GM18498 (cell line): Measurements from ENCODE around the gene AP1AR.
A peak's percentile ranks its signal among the peaks of the same experiment; 100 is the strongest.
"Not testable (repeated sequence)": the region's sequence is repeated elsewhere in the genome, so short reads cannot be mapped to it uniquely, and the experiment has no call there.

Experiments used
- ATAC-seq: cut with Tn5 transposase; IDR thresholded peaks from one replicate; pipeline ENCODE4 v1.9.1; 2021; ENCODE audit warnings: mild to moderate bottlenecking, moderate library complexity; ENCODE audit not compliant: unreplicated experiment

Gene AP1AR

DNA sequence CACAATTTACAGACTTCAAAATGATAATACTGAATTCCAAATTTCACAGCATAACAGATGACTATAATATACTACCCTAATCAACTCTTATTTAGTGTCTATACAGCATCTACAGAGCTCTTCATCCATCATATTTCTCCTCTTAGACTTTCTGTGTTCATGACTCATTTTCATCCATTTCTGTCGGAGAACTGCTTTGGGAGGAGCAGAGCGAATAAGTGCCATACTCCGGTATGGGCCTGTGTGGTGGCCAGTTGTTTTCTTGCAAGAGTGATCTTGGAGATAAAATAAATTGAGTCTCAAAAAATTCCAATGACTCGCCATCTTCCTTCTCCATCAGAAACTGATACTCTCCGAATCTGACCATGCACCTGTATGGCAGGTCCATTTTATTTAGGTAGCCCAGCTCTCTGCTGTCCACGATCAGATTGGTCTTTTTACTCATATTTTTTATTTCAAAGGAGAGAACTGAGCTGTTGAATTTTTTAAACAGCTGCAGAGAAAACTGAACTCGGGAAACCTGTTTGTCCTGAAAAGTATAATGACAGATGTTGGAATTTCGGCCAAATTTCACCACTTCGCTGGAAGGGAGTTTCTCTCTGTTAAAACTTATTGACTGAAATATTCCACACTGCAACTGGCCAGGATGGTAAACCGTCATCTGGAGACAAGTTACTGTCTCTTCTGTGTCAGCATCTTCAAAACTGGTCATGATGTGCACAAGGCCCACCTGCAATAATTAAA lies 46.3 kb downstream of the AP1AR start:
- no peak for ATAC-seq

DNA sequence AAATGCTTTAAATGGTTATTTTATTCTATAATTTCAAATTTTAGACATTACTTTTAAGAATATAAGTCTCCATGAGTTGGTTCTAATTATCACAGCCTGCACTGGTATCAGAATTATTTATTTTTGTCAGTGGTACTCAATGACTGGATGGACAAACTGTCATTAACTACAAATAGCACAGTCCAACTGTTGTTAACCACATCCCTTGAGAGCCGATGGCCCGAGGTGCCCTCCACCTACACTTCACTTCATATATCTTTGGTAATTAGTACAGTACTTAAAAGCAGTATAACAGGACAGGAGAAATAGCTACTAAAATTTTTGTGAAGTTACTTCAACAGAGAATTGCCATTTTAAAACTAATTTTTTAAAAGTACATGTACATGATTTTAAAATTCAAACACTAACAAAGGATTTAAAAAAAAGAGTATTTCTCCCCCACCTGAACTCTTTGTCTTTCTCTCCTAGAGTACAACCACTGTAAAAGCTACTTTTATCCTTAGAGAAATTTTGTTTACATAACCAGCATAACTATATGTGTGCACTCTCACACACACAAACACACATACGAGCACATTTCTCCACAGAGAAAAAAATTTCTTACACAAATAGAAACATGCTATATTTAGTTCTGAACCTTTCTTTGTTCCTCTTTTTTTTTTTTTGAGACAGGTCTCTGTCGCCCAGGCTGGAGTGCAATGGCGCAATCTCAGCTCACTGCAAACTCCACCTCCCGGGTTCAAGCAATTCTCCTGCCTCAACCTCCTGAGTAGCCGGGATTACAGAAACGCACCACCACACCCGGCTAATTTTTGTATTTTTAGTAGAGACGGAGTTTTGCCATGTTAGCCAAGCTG lies 47.7 kb downstream of the AP1AR start:
- peak; percentile 69 for ATAC-seq

- ATAC-seq, result peak; percentile 11
Measured at GRCh38 chr4:112279882-112280315, 48.3 kb downstream of the AP1AR start.

DNA sequence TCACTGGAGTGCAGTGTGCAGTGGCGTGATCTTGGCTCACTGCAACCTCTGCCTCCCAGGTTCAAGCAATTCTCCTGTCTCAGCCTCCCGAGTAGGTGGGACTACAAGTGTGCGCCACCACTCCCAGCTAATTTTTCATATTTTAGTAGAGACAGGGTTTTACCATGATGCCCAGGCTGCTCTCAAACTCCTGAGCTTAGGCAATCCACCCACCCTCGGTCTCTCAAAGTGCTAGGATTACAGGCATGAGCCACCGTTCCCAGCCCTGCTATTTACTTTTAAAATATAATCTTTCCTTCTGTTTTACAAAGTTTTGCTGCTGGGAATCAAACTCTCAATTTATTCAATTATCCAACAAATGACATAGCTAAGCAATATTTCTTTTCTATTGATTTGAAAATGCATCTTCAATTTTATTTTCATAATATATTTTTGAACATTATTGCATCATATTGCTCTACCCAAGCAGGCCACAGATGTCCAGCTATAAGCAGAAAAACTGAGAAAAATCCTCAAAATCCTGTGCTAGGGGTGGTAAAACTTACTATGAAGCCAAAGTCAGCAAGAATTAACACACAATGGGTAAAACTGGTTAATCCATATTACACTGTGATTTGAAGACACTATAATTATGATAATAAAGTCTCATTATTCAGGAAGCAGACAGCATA lies 48.9 kb downstream of the AP1AR start:
- no peak for ATAC-seq

- not testable (repeated sequence) for ATAC-seq
Measured at GRCh38 chr4:112281895-112282398, 50.4 kb downstream of the AP1AR start.

DNA sequence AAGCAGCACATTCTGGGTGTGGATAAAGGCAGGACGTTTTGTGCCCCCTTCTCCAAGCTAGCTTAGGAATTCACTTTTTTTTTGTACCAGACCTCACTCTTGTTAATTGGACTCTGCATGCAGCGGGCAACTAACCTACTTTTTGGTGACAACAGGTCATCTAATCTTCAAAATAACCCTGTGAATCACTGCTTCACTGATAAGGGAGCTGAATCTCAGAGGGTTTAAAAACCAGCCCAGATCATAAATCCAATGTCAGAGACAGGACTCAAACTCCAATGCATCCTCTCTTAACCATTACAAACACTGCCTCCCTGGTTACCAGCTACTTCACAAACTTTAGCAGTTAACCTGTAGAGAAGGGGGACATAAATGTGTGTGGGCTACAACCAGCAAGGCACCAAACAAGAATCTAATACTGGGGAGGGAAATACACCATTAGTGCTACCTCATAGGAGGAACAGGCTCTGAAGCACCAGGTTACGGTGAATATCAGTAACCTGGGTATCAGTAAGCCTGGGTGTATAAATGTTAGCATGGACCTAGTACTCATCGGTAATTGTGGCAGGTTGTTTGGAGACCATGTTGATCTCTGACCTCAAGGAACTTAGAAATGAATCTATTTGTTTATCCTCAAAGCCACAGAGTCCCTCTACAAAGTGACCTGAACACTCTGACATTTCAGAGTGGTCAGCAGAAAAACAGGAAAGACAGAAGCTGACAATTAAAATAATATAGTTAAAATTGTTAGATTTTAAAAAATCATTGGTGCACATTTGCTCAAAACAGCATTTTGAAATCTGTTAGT lies 51.5 kb downstream of the AP1AR start:
- no peak for ATAC-seq

- ATAC-seq, result no peak
Measured at GRCh38 chr4:112284166-112284565, 52.6 kb downstream of the AP1AR start.

- no peak for ATAC-seq
Measured at GRCh38 chr4:112284662-112285411, 53.2 kb downstream of the AP1AR start.

- ATAC-seq, result peak; percentile 17
Measured at GRCh38 chr4:112287258-112287989, 55.8 kb downstream of the AP1AR start.

DNA sequence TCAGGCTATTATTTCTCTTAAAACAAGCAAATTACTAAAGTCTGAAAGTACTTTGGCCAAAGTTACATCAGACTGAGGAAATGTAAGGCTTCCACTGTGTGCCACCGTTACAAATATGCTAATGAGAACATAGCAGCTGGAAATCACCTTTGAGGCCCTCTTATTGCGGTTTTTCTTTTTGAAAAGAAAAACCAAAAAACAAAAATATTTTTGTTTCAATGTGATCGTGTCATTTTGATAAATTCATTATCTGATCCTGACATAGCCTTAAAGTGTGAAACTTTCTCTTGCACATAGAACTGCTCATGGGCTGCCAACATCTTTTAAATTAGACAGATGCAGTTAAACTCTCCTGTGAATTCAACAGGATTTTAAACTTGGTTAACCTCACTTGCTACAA lies 56.9 kb downstream of the AP1AR start:
- peak; percentile 25 for ATAC-seq

- no peak for ATAC-seq
Measured at GRCh38 chr4:112289407-112290253, 58.0 kb downstream of the AP1AR start.

DNA sequence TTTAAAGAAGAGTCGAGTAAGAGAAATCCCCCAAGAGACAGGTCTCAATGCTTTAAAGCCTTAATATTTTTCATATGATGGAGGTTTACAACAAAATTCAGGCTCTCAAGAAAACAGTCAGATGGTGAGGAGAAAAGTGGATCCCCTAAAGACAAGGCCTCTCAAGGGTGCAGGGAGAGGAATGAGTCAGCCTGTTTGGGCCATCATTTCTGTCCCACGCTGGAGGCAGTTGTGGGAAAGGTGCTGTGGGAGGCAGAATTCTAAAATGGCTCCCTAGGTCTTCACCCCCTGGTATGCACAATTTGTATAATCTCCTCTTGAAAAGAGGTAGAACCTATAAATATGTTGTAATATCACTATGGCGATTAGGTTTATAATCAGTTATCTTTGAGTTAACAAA lies 58.8 kb downstream of the AP1AR start:
- no peak for ATAC-seq

DNA sequence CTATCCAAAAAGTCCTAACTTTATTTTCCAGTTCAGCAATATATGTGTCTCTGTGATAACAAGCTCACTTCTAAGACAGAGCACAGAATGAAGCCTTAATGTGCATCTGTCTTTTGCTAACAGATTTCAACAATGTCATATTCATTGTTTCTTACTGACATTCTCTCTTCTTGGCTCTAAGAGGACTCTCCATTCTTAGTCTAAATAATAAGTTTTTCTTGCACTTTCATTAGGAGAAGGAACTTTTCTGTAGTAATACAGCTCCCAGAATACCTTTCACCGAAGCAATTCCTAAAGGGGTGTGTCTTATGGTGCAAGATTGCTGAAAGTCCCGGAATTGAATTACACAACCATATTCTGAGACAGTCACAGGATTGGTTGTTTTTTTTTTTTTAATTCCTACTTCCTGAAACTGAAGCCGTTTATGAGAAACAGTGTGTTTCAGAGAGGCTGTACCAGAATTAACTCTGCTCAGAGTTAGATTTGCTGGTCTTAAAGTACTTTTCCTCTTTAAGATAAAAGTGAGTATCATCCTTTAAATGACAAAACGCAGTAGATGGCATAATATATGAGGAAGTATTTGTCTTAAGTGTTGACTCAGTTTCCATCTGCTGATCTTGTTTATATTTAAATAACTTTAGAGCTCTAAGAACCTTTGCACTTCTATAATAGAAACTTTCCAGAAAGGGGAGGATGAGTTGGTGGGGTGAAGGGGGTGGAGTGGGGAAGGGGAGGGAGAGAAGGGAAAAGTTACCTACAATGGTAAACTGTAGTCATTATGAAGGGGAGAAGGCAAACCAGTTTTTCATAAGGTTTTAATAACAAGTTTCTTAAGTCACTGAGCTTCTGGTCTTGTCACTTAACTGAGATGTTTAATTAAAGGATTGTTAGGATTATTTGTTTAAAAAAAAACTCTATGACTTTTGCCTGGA lies 65.6 kb downstream of the AP1AR start, which contains the start of gene ALPK1:
TSS of gene ALPK1 (plus strand) at position 421 of the 932 bp plus-strand sequence.
- ATAC-seq, result peak; percentile 83

DNA sequence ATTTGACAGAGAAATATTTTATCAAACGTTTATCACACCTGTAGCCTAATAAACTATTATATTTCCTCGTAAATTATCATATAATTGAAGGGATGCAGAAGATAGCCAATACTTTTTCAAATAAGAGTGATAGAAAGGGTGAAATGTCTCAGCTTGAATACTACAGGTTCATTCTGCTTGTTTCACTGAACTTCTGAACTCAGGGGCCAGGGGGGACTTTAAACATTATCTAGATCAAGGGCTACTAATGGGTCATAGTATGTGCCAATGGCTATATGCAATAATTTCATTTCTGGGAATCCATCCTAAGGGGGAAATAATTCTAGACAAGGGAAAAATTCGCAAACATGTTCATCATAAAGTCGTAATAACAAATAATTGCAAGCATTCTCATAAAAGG lies 68.1 kb downstream of the AP1AR start:
- ATAC-seq, result no peak

DNA sequence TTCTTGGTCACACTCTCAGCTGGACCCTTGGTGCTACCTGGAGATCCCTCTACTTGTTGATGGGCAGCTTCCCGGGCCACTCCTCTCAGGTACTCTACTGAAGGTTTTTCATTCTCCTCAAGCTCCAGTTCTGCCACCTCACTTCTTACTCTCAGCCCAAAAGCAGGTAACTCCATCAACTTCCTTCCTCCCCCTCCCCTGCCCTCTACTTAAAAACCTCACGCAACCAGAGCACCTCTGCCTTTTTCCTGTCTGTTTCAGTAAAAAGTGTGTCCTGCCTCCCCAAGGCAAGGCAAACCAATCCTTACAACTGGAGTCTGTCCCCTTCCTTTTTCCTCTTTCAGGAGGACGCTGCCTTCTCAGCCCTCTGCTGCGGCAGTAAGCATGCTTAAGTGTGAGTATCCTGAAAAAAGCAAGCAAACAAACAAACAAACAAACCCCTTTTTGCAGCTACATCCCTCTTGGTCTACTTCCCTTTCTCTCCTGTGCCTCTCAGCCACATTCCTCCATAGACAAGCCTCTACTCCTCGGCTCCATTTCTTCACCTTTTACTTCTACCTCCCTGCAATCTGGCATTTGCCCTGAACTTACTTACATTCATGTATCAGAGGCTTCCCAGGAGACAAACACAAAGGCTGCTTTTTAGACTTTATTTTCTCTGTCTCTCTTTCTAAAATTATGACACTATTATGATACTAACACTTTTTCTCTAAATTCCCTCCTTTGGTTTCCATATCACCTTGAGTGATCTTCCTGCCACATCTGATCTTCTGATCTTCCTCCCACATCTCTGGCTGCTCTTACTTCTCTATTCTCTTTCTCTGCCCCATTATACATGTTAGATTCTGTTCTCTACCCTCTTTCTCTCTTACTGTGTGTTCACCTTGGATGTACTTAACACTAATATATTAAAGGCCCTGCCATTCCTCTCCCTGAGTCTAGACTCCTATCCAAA lies 71.0 kb downstream of the AP1AR start:
- peak; percentile 82 for ATAC-seq

DNA sequence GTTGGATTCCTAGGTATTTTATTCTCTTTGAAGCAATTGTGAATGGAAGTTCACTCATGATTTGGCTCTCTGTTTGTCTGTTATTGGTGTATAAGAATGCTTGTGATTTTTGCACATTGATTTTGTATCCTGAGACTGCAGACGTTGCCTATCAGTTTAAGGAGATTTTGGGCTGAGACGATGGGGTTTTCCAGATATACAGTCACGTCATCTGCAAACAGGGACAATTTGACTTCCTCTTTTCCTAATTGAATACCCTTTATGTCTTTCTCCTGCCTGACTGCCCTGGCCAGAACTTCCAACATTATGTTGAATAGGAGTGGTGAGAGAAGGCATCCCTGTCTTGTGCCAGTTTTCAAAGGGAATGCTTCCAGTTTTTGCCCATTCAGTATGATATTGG lies 73.9 kb downstream of the AP1AR start:
- ATAC-seq, result not testable (repeated sequence)
